Stimulated activated CD4-positive, alpha-beta T cell treated with anti-CD3 and anti-CD28 coated beads, Interleukin-4, amount 100 ng/mL, for 4 hours (primary cell): ENCODE data around the gene ZNF500.
A peak's percentile ranks its signal among the peaks of the same experiment; 100 is the strongest.

Source experiments
- DNase-seq, 2 experiments: peaks; one replicate each; pipeline ENCODE4 v3.0.0-alpha.2; 2020

The ZNF500 gene

DNA sequence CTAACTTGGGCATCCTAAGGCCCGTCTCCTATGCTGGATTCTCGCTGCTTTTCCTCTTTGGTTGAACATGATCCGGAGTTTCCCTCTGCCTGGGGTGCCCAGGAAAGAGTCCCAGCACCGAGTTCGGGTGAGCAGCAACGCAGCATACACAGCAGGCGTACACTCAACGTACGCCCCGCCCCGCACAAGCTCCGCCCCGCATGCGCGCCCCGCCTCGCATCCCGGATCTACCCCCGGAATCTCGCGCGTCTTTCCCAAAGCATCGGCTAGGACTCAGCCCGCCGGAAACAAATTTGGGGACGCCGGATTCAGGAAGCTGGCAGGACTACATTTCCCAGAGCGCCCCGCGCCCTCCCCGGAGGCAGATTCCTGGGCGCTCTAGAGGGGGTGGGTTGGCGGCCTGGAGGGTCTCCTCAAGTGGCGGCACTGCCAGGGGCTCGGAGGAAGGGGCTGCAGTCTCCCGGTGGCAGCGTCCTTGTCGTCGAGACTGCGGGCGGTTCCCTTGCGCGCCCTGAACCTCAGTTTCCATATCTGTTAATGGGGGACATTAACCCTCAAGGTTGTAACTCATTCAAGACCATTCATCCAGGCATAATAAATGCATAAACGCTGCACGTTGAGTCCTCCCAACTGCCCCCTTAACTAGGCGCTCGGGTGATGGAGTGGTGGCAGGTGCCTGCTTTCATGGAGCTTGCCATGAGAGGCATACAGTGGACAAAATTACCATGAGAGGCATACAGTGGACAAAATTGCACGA is 1.8 kb upstream of the ZNF500 start:
- DNase-seq = peak; percentile 75 to 85

DNA sequence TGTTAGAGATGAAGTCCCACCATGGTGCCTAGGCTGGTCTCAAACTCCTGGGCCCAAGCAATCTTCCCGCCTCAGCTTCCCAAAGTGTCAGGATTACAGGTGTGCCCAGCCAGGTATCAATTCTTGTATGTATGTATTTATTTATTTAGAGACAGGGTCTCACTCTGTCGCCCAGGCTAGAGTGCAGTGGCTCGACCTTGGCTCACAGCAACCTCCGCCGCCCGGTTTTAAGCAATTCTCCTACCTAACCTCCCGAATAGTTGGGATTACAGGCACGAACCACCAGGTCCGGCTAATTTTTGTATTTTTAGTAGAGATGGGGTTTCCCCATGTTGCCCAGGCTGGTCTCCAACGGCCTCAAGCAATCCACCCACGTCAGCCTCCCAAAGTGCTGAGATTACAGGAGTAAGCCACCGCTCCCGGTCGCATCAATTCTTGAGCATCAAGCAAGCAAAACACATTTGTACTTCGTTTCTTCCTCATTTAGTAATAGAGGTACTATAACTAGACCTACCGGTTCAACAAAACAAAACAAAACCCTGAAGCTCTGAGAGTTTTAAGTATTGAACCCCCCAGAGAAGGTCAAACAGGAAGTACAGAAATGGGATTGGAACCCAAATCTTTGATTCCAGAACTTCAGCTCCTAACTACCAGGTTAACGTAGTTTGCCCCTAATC is 1.0 kb upstream of the ZNF500 start:
- DNase-seq = no peak

DNA sequence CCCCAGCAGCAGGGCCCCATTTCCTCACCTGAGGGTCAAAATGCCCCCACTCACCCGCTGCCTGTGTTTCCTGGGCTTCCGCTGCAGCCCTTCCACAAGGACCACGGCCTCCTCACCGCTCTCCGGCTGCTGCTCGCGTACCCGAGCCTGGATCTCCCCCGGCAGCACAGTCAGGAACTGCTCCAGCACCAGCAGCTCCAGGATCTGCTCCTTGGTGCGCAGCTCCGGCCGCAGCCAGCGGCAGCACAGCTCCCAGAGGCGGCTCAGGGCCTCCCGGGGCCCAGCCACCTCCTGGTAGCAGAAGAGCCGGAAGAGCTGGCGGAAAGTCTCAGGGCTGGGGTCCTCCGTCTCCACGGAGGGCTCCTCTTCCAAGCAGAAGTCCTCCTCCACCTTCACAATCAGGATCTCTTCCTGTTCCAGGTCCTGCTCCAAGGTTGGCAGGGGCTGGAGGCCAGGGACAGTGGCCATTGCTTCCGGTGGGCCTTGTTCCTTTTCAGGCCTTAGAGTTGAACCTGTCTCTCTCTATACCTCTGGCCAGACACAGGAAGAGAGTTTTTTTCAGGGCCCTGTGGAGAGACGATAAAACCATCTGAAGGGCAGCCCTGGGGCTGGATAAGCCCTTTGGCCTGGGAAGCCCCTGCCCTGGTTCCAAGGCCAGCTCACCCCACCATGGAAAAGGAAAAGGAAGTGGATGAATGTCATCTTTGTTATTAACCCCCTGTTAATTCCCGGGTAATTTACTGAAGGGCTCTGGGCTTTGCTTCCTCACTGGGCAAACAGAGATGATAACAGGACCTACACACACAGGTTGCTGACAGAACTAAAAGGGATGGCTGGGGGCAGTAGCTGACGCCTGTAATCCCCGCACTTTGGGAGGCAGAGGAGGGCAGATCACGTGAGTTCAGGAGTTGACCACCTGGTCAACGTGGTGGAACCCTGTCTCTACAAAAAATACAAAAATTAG is 1.2 kb downstream of the ZNF500 start:
- no peak for DNase-seq

DNA sequence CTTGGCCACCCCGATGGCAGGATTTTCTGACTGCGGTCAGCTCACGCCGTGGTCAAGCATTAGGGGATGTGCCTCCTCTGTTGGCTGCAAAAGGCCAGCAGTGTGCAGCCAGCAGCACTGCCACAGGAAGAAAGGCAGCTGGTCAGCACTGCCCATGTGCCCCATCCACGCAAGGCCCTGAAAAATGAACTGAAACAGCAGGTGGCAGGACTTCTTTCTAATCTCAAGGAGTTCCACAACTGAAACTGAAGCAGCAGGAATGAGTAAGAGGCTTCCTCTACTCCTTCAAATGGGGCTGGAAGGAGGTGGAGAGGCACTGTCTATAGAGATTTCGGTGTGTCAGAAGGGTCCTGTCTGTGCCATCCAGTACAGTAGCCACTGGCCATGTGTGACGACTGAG is 3.2 kb downstream of the ZNF500 start:
- DNase-seq = no peak

DNA sequence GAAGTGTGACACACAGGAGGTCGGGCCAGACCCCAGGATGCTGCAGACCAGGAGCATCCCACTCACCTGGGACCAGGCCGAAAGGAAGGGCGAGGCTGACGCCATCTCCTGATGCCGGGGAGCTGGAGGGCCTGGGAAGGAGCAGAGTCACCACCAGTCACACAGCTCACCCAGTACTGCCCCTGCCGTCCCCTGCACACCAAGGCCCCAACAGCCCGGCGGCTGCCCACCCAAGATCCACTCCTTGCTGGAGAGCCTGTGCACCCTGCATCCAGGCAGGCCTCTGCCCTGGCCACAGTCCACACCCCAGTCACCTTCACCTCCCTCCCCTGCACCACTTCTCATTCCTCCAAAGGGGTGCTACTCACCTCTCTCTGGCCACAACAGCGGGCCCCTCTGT is 4.8 kb downstream of the ZNF500 start:
- DNase-seq = no peak

DNA sequence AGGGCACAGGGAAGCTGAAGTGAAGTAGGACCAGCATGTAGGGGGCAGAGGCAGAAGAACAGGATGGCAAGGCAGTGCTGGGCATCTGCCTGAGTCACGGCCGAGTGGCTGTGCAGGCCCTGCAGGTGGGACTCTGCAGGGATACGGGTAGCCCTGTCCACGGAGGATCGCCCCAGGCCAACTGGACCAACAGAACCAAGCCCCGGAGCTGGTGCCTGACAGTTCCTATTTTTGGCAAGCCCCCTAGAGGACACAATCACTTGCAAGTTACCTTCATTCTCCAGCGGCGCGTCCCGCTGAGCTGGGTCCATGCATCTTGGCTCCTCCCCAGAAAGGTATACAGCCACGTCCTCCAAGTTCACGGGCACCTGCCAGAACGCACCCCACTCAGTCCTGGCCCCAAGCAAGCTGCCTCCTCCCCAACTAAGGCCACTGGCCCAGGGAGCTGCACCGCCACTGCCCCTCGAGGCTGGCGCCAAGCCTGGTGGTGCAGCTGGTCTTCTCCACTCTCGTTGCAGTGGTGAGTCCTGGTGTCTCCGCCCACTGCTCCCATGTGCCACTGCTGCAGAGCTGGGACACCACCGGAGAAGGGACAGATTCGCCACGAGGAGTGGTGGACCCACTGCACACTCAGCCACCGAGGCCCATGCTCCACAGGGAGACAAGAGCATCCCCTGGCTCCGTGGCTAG is 6.6 kb downstream of the ZNF500 start:
- DNase-seq = no peak

DNA sequence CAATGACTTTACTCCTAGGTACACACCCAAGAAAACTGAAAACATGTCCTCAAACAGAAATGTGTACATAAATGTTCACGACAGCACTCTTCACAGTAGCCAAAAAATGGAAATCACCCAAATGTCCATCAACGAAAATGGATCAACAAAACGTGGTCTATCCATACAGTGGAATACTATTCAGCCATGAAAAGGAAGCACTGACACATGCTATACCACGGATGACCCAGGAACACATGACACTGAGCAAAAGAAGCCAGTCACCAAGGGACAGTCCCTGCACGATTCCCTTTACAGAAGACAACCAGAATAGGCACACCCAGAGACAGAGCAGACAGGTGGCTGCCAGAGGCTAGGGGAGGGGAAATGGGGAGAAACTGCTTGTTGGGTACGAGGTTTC is 11.3 kb downstream of the ZNF500 start:
- no peak for DNase-seq

DNA sequence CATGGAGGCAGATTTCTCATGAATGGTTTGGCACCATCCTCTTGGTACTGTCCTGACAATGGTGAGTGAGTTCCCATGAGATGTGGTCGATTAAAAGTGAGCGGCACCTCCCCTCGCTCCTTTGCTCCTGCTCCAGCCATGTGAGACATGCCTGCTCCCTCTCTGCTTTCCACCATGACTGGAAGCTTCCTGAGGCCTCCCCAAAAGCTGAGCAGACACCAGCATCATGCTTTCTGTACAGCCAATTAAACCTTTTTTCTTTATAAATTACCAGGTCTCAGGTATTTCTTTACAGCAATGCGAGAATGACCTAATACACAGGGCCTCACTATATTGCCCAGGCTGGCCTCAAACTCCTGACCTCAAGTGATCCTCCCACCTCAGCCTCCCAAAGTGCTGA is 12.1 kb downstream of the ZNF500 start:
- DNase-seq = no peak

DNA sequence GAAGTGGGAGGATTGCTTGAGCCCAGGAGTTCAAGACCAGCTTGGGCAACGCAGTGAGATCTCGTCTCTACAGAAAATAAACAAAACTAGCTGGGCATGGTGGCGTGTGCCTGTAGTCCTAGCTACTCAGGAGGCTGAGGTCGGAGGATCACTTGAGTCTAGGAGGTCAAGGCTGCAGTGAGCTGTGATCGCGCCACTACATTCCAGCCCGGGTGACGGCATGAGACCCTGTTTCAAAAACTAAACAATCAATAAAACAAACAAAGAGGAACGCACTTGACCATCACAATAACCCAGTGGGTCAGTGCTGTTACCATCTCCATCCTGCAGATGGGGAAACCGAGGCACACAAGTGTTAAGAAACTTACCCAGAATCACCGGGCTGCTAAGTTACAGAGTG is 13.7 kb downstream of the ZNF500 start:
- no peak for DNase-seq

DNA sequence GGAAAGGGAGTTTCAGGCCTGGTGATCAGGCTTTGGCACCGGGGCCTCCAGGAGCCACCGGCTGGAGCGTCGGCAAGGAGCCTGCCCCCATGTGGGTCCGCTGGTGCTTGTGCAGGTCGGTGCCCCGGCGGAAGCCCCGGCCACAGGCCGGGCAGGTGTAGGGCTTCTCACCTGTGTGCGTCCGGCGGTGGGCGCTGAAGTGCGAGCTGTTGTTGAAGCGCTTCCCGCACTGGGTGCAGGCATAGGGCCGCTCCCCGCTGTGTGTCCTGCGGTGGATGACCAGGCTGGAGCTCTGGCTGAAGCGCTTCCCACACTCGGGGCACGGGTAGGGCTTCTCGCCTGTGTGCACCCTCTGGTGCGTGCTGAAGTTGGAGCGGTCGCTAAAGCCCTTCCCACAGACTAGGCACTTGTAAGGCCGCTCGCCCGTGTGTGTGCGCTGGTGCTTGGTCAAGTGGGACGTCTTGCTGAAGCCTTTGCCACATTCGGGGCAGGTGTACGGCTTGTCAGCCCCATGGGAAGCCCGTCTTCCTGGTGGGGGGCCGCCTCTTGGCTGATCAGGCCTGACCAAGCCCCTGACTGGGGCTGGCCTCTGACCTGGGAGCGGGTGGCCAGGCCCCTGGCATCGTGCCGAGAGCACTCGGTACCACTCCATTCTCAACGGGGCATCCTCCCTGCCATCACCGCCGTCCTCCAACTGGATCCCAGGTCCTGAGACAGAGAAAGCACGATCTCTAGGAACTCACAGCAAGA is 14.4 kb downstream of the ZNF500 start:
- DNase-seq = no peak

DNA sequence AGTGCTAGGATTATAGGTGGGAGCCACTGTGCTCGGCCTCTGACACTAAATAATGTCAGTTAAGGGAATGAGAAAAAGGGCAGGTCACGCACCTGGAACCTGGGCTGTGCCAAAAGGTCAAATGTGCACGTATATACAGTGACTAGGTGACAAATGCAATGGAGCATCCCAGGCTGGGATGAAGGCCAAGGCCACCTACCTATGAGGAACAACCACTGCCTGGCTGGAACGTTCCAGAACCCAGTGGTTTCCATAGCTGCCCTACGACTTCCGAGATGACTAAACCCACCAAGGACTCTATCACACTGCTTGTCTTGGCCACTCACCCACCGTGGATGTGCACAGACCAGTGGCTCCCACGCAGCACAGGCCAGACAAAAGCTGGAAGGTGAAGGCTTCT is 16.1 kb downstream of the ZNF500 start:
- no peak for DNase-seq

DNA sequence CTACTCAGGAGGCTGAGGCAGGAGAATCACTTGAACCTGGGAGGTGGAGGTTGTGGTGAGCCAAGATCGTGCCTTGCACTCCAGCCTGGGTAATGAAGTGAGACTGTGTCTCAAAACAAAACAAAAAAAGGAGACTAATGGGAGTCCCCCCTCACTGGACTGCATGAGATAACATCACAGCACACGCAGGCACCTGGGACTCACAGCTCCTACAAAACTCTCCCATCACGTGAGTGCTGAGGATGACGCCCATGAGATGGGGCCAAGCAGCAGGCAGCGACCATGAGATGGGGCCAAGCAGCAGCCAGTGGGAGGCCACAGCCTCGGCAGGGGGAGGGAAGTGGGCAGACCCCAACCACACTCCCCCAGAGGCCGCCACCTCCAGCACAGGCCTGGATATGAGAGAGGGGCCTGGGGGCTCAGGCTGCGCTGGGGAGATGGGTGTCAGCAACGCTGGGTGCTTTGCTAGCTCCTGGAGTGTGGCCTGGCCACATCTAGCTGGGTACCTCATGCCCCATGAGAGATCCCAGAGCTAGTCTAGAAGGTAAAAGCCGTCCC is 17.2 kb downstream of the ZNF500 start:
- DNase-seq = no peak

DNA sequence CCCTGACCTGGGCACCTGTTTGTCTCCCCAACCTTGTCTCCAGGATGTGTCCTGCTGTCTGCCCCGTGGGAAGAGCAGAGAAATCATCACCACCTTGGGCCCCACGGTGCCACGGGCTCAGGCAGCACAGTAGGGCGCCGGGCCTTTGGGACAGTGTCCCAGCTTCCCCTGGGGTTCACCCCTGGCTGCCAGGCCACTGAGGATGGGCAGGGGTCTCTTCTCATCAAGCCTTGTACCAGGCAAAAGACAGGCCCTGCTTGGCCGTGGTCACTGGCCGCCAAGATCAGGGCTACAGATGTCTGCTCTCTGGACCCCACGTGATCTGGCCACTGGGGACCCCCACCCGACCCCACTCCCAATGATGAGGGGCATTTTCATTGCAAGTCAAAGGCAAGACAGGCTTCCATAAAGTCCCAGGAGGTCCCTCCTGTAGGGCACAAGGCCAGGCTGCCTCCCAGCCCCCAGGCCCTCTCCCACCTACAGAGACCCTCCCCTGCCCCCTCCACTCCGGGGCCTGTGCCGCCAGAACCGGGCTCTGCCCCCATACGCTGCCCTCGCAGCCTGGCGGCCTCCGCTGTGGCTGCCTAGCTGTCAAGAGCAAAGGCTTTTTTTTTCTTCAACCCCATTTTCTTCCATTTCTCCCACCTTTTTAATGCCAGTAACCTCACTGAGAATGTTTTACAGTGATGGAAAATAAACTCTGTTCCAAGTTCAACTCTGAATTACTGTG is 18.1 kb downstream of the ZNF500 start:
- DNase-seq = no peak

DNA sequence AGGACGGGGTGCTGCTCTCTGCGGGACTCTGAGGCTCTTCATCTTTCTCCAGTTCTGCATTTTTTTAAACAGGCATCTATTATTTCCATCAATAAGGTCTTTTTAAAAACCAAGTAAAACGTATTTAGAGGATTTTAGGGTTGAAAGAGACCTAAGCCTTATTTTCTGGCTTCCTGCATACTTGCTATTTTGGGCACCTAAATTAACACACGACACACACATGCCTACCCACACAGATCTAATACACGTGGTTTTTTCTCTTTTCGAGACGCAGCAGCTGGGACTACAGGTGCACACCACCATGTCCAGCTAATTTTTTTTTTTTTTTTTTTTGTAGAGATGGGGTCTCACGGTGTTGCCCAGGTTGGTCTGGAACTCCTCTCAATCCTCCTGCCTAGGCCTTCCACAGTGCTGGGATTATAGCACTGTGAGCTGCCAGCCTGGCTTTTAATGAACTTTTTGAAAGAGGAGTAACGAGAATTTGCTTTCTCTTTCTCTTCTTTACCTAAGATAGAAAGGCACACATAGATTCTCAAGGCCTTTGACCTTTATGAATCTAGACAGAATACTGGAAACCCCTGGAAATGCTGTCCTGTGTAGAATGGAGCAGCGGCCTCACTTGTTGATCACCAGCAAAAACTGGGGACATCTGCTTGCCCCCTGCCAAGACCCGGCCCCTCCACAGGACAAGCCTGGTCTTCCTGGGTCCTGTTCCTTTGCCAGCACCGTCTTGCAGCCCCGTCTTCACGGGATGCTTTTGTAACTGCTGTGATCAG is 18.9 kb downstream of the ZNF500 start:
- no peak for DNase-seq

DNA sequence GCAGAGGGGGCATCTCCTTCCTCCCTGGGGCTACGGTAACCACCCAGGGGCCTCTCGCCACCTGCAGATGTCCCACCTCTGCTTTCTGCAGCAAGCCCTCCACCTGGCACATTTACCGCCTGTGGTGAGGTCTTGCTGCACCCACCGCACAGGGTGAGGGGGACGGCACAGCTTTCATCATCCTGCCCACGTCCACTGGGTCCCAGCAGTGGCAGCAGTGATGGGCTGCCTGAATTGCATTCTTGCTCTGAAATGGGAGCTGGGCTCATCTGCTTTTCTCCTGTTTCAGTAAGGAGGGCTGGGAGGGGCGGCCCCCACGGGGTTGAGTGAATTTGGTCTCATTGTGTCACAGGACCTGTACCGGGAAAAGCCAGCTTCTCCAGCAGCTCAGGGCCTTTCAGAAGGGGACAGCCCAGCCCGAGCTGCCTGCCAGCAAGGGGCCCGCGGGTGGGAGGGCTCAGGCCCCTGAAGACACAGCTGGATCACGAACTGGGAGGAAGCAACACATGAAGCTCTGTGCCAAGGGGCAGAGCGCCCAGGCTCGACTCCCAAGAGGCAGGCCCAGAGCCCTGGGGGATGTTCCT is 19.9 kb downstream of the ZNF500 start:
- no peak for DNase-seq

DNA sequence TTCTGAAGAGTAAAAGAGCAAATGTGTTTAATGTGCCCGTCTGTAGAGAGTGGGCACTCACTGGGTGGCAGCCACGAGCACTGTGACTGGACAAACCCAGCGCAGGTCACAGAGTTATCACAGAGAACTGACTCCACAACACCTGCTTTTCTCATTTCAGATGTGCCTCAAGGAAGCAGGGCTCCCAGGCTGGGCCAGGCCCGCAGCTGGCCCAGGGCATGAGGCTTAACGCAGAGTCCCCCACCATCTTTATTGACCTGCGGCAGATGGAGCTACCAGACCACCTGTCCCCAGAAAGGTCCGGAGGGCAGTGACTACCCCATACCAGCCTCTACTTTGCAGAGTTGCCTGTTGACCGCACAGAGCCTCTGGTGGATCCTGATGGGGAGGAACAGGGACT is 20.7 kb downstream of the ZNF500 start:
- no peak for DNase-seq

DNA sequence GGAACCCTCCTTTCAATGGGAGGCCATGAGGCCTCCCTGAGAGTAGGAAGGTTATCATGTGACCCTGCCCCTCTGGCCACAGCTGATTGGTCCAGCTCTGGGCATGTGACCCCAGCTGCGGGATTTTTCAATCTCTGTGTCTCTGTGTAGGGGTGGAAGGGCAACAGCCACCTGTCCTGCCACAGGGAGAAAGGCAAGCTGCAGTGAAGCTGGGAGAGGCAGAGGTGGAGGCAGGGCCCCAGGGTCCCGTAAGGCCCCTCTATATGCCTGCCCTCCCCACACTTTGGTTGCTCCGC is 21.7 kb downstream of the ZNF500 start:
- no peak for DNase-seq

DNA sequence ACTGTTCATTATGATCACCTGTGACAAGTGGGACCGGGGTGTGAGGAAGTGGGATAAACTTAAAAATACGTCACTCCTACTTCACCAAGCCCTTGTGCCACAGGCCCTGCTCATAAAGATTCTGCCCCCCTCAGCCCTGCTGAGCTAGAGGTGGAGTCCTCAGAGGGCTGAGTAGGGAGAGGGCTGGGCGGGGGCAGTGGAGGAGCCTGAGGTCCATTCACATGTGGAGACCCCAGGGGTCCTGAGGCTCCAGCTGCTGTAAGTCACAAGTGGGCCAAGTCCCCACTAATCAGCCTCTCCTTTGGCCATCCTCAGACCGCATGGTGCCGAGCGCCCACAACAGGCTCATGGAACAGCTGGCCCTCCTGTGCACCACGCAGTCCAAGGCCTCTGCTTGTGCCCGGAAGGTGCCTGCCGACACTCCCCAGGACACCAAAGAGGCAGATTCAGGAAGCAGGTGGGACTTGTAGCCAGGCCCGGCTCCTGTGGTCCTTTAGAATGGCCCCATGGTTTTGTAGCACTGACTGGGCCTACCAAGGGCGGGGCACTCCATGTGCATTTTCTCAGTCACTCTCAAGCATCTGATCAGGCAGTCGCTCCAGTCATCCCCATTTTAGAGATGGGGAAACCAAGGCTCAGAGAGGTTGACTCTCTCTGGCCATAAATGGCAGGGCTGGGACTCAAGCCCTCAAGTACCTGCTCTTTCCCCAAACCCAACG is 22.2 kb downstream of the ZNF500 start:
- DNase-seq = no peak

DNA sequence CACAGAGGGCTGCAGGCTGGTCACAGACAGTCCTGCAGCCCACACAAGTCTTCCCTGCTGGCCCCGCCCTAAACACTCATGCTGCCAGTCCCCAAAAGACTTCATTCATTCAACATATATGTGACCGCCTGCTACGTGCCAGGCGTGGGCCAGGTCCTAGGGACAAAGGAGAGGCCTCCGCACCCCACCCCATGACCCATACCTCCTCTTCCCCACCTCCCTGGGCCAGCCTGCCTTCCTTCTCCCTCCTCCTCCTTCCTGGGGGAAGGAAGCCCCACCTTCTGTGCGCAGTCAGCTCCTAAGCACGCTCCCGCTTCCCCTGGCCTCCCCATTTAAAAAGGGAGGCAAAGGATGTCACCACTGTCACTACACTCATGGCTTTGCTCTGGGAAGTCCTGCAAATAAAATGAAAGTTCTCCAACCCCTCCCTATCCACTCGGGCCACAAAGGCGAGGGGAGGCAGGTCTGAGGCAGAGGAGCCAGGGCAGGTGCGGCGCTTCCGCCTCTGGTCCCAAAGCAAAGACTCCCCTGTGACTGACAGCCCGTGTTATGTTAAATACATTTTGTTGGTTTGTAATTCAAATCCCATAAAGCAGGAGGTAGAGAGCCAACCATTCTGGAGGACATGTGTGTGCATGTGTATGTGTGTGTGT is 23.6 kb downstream of the ZNF500 start:
- no peak for DNase-seq
